Measurements from ENCODE around the gene CEP72.

CEP72 gene

DNA sequence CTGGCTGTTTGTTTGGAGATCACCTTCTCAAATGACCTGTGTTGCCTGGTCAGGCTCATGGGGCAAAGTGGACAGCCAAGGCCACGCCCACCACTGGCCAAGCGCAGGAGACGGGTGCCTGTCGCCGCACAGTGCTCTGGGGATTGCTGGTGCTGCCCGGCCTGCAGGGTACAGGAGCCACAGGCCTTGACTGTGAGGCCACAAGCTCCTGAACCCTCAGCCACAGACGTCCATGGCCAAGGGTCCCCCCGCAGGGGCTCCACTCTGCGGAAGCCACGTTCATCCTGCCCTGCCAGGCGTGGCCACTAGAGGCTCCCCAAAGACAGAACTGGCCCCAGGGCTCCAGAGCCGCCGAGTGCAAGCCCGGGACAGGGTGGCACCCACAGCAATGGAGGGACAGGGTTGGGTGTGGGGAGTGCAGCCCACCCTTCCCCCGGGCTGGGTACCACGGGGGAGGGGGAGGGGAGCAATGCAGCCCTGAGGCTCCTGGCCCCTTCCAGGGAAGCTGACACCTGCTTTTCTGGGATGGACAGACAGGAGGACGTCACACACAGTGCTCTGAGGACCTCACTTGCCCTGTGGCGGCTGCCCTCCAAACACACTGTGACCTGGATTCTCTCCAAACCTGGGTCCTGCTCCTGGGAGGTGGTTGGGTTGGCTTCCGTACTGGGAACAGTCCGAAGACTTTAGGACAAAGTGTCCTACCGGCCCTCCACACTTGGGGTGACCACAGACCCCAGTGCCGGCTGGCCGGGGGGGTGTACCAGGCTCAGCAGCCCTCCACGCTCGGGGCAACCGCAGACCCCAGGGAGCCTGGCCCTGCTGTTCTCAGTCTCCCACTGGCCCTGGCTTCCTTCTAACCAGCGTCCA lies 59.6 kb downstream of the CEP72 start:
- H3K9me3 ChIP-seq (ENCODE audit: insufficient read depth, low read length, severe bottlenecking) = no peaks in the 10 kb centered on the region
- TF ChIP-seq EZH2 (IDR thresholded peaks at IDR 0.05; ENCODE audit: borderline replicate concordance, low read depth, low read length, severe bottlenecking) = no peak
- TF ChIP-seq, protein P1, sequence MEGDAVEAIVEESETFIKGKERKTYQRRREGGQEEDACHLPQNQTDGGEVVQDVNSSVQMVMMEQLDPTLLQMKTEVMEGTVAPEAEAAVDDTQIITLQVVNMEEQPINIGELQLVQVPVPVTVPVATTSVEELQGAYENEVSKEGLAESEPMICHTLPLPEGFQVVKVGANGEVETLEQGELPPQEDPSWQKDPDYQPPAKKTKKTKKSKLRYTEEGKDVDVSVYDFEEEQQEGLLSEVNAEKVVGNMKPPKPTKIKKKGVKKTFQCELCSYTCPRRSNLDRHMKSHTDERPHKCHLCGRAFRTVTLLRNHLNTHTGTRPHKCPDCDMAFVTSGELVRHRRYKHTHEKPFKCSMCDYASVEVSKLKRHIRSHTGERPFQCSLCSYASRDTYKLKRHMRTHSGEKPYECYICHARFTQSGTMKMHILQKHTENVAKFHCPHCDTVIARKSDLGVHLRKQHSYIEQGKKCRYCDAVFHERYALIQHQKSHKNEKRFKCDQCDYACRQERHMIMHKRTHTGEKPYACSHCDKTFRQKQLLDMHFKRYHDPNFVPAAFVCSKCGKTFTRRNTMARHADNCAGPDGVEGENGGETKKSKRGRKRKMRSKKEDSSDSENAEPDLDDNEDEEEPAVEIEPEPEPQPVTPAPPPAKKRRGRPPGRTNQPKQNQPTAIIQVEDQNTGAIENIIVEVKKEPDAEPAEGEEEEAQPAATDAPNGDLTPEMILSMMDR (IDR thresholded peaks at IDR 0.05; ENCODE audit: borderline replicate concordance, extremely low read depth, low read length, poor library complexity, severe bottlenecking) = peak; percentile 85
- no peak overlapping the region for H3K27ac ChIP-seq (ENCODE audit: low read length)
- H3K36me3 ChIP-seq (ENCODE audit: insufficient read depth, low read length) = peaks cover 13% of the 10 kb centered on the region; the same call in 1 of the 2 replicates
- no peak overlapping the region for H3K4me3 ChIP-seq (ENCODE audit: low read depth in 1 of 2, low read length in 2 of 2)
- H3K4me2 ChIP-seq (ENCODE audit: insufficient read depth, low read length) = no peak overlapping the region
- H2AFZ ChIP-seq (ENCODE audit: low read depth, low read length) = no peak overlapping the region
- ATAC-seq (ENCODE audit: insufficient read depth, low read depth) (peak; percentile 78), DNase-seq (peak; percentile 69)
- no peak overlapping the region for H3K9ac ChIP-seq (ENCODE audit: low read depth, low read length)
- H3K27me3 ChIP-seq (ENCODE audit: insufficient read depth, low read length, poor library complexity) = no peaks in the 10 kb centered on the region
- no peaks in the 10 kb centered on the region for H3K4me1 ChIP-seq (ENCODE audit: insufficient read depth, low read length)
- H4K20me1 ChIP-seq (ENCODE audit: insufficient read depth, low read length) = peaks cover 42% of the 10 kb centered on the region
- H3K79me2 ChIP-seq (ENCODE audit: insufficient read depth, low read length) = no peaks in the 10 kb centered on the region

DNA sequence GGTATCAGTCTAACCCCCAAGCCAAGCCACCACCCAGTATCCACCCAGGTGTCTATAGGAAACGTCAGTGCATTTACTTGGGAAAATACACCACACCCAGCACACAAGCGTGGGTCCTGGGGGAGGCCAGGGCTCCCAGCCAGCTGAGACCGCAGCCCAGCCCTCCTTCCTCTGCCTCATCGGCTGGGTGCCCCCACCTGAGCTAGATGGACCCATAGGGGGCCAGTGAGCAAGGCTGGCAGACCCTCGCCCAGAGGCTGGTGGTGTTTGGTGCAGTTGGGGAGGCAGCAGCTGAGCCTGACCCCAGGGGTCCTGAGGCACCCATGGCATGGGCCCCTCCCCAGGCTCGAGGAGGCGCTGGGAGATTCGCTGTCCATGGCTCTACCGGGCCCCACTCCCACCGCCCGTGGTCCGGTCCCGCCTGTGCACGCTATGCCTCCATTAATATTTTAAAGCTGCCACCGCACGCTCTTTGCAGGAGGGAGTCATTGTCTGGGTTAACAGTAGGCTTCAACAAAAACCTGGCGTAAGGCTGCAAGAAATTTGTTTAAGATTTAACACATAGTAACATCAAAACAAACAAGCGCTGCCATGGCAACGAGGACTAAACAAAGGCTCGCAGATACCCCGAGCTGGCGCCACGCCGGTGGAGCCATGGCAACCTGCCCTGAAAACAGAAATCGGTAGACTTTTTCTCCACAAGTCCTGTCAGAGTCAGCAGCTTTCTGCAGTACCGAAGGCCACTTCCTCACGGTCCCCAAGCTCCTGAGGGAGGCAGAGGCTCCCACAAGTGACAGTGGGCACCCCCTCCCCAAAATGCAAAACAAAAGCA lies 60.4 kb downstream of the CEP72 start:
- Histone ChIP-seq H3K4me2 (ENCODE audit: insufficient read depth, low read length) (no peak overlapping the region), H3K9ac (ENCODE audit: low read depth, low read length) (no peak overlapping the region), H3K27me3 (ENCODE audit: insufficient read depth, low read length, poor library complexity) (no peaks in the 10 kb centered on the region), H2AFZ (ENCODE audit: low read depth, low read length) (no peak overlapping the region), H3K79me2 (ENCODE audit: insufficient read depth, low read length) (no peaks in the 10 kb centered on the region), H4K20me1 (ENCODE audit: insufficient read depth, low read length) (peaks cover 42% of the 10 kb centered on the region), H3K27ac (ENCODE audit: low read length) (no peak overlapping the region), H3K9me3 (ENCODE audit: insufficient read depth, low read length, severe bottlenecking) (no peaks in the 10 kb centered on the region), H3K36me3 (ENCODE audit: insufficient read depth, low read length) (peaks cover 4% of the 10 kb centered on the region; the same call in 1 of the 2 replicates), H3K4me3 (ENCODE audit: low read depth in 1 of 2, low read length in 2 of 2) (no peak overlapping the region), H3K4me1 (ENCODE audit: insufficient read depth, low read length) (no peaks in the 10 kb centered on the region)
- DNase-seq = peak; percentile 39
- TF ChIP-seq EZH2 (IDR thresholded peaks at IDR 0.05; ENCODE audit: borderline replicate concordance, low read depth, low read length, severe bottlenecking) = no peak
- TF ChIP-seq, protein P1 (IDR thresholded peaks at IDR 0.05; ENCODE audit: borderline replicate concordance, extremely low read depth, low read length, poor library complexity, severe bottlenecking) = no peak
- ATAC-seq (ENCODE audit: insufficient read depth, low read depth) = no peak

GRCh38 chr5:673161-673830 lies 61.2 kb downstream of the CEP72 start:
- peaks cover 4% of the 10 kb centered on the region; the same call in 1 of the 2 replicates for H3K36me3 ChIP-seq (ENCODE audit: insufficient read depth, low read length)
- no peak overlapping the region for H3K27ac ChIP-seq (ENCODE audit: low read length)
- H3K4me2 ChIP-seq (ENCODE audit: insufficient read depth, low read length) = no peak overlapping the region
- H3K4me3 ChIP-seq (ENCODE audit: low read depth in 1 of 2, low read length in 2 of 2) = no peak overlapping the region
- H3K9me3 ChIP-seq (ENCODE audit: insufficient read depth, low read length, severe bottlenecking) = no peaks in the 10 kb centered on the region
- TF ChIP-seq, protein P1 (IDR thresholded peaks at IDR 0.05; ENCODE audit: borderline replicate concordance, extremely low read depth, low read length, poor library complexity, severe bottlenecking) = no peak
- no peak for TF ChIP-seq EZH2 (IDR thresholded peaks at IDR 0.05; ENCODE audit: borderline replicate concordance, low read depth, low read length, severe bottlenecking)
- DNase-seq = no peak
- H3K27me3 ChIP-seq (ENCODE audit: insufficient read depth, low read length, poor library complexity) = no peaks in the 10 kb centered on the region
- H3K9ac ChIP-seq (ENCODE audit: low read depth, low read length) = no peak overlapping the region
- H4K20me1 ChIP-seq (ENCODE audit: insufficient read depth, low read length) = peaks cover 42% of the 10 kb centered on the region
- no peaks in the 10 kb centered on the region for H3K79me2 ChIP-seq (ENCODE audit: insufficient read depth, low read length)
- no peaks in the 10 kb centered on the region for H3K4me1 ChIP-seq (ENCODE audit: insufficient read depth, low read length)
- ATAC-seq (ENCODE audit: insufficient read depth, low read depth) = no peak
- H2AFZ ChIP-seq (ENCODE audit: low read depth, low read length) = no peak overlapping the region
